HL-60/S4 (cell line): ENCODE data around the gene NUP214.
"Not testable (repeated sequence)": the region's sequence is repeated elsewhere in the genome, so short reads cannot be mapped to it uniquely, and the experiment has no call there.

Source experiments
- in situ Hi-C: fragments of 300-500 bp; cut with MboI; formaldehyde crosslinking; loops from 2 replicates; pipeline ENCODE4 v1.14.3; 2022; ENCODE audit warnings: low sequenced_read_pairs

Gene NUP214

DNA sequence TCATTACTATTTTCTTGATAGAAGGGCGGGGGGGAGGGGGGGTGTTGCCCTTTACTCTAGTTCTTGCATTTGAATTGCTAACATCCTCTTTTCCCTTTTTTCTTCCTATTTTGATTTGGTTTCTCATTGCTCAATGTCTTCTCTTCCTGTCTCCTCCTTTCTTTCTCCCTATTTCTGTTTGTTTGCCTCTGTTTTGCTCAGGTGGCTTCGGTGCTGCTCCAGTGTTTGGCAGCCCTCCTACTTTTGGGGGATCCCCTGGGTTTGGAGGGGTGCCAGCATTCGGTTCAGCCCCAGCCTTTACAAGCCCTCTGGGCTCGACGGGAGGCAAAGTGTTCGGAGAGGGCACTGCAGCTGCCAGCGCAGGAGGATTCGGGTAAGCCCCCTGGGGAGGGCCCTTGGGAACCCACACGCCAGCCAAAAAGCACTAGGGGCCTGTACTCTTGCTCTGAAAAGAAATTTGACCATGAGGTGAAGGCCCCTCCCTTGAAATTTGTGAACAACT, 102.6 kb downstream of the NUP214 start:
- in situ Hi-C loops: no loop called here

DNA sequence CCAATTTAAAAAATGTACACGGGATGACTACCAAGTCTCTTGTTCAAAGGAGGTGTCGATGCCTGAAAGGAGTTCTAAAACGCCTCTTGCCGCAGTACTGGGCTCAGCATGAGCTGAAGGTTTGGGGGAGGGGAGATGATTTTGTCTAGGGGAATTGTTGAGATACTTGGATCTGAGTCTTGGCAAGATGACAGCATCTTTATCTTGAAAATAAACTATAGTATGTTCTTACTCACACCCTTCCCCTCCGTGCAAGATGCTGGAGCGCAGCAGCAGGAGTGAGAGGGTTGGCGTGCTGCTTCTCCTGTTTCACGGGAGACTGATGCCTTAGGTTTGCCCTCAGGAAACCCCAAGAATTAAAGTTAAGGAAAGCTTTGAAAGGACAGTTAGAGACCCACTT, 103.6 kb downstream of the NUP214 start:
- in situ Hi-C loops: no loop called here

GRCh38 chr9:131233556-131233955, 108.2 kb downstream of the NUP214 start:
- in situ Hi-C loops: no loop called here

- in situ Hi-C loops: no loop called here
Observed at GRCh38 chr9:131233995-131234394, 108.6 kb downstream of the NUP214 start.

- in situ Hi-C loops: no loop called here
Observed at GRCh38 chr9:131234799-131235479, 109.6 kb downstream of the NUP214 start.

- in situ Hi-C loops: no loop called here
Observed at GRCh38 chr9:131235480-131235851, 110.1 kb downstream of the NUP214 start.

GRCh38 chr9:131236161-131236560, 110.8 kb downstream of the NUP214 start:
- in situ Hi-C loops: no loop called here

- in situ Hi-C loops: no loop called here
Observed at GRCh38 chr9:131236761-131237160, 111.4 kb downstream of the NUP214 start.

- in situ Hi-C loops: no loop called here
Observed at GRCh38 chr9:131237291-131237690, 111.9 kb downstream of the NUP214 start.

- in situ Hi-C loops: no loop called here
Observed at GRCh38 chr9:131237931-131238401, 112.6 kb downstream of the NUP214 start.

DNA sequence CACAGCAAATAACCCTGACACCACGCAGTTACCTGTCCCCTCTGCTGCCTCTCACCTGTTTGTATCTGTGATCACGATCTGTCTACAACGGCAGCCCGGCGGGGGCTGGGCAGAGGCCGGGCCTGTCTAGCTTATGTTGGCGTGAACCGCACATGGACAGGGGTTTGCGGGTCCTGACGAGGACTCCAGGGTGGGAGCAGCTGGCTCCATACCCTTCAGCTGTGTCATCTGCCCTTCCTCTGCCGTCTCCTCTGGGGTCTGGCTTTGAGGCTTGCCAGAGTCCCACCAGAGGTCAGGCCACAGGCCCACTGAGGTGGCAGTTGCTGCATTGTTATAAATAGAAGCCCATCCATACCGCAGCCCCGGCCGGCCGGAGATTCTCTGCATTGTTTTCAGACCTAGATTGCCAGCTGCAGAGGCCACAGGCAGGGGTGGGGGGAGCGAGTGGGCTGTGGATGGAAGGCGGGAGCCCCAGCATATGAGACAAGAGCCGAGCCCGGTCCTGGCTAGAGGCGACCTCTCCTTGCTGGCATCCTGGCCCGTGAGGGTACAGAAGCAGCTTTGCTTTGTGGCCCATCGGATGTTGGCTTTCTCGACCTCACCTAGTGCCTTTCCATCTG, 113.1 kb downstream of the NUP214 start:
- in situ Hi-C loops: no loop called here

DNA sequence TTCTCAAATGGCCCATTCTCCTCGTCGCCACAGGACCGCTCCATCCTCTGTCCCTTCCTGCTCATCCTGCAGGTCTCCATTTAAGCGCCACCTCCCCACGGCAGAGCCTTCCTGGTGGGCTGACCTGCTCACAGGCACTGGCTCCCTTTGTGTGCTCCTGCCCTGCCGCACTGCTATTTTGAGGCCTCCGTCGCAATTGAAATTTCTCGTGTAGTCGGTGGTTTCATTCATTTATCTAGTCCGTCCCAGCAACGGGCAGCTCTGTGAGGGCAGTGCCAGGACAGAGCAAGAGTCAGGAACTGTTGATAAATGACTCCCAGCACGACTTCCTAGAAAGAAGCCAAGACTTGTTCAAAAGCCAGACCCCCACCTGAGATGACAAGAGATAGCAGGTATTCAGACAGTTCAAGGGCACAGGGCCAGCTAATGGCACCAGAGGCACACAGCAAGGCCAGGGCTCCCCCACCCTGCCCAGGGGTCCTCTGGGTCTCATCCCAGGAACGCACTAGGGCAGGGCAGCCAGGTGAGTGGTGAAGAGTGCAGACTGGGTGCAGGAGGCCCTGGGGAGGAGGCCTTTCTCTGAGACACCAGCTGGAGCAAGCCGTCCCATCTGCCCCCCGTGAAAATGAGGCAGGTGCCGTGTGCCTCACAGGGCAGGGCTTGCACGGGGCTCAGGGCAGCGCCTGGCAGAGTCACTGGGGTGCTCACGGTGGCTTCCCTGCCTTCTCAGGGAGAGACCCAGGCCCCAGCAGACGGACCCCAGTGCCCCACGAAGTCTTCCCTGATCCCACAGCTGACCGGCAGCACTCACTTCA, 114.0 kb downstream of the NUP214 start:
- in situ Hi-C loops: no loop called here

DNA sequence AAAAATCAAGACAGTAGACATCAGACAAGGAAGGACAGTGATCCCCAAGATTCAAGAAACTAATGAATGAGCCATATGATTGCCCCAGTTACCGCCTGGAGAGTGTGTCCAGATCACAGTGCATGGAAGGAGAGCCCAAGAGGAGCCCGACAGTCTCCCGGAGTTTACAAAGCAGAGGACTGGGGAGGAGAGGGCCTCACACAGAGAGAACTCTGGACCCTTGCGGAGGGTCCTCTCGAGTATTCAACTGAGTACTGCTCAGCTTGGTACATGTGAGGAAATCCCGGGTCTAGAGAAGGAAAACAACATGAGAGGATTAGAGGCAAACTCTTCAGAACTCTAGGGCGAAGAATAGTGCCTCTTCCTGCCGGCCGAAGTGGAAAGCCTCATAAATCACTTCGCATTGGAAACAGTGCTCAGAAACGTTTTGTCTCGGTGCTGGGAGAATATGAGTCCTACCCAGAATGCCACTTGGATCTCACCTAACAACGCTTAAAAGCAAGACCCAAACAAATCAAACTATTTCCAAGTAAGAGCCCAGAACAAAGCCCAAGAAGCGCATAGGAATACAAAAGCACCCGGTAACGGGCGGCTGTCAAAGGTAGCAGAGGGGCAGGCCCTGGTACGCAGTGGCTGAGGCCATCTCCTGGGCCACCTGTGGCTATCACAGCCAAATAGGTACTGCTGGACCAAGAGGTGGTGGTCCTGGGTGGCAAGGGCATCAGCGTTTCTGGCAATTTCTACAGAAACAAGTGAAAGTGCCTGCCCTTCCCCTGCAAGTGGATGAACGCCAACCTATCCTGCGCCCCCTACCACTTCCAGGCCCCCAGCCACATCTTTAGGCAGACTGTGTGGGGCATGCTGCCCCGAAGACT, 114.9 kb downstream of the NUP214 start:
- in situ Hi-C loops: no loop called here

GRCh38 chr9:131244331-131244730, 118.9 kb downstream of the NUP214 start:
- in situ Hi-C loops: not testable (repeated sequence)

GRCh38 chr9:131246618-131247017, 121.2 kb downstream of the NUP214 start:
- in situ Hi-C loops: no loop called here

DNA sequence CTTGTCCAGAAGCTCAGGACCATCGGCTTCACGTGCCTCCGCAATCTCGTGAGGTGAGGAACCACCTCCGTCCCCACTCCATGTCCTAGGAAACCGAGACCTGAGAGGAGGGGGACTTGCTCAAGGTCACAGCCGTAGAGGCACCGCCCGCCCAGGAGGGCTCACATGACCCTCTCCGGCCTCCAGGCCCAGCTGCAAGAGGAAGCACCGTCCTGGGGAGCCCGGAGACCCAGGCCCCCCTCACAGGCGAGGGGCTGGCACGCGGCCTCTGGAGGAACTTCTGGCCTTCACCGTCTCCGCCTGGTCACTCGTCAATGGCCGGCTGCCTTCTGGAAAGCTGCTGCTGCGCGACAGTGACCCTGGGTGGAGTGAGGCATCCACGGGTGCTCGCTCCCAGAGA, 126.7 kb downstream of the NUP214 start:
- in situ Hi-C loops: no loop called here

- in situ Hi-C loops: no loop called here
Observed at GRCh38 chr9:131253891-131254491, 128.6 kb downstream of the NUP214 start.

GRCh38 chr9:131254626-131255025, 129.2 kb downstream of the NUP214 start:
- in situ Hi-C loops: no loop called here

GRCh38 chr9:131255676-131256197, 130.4 kb downstream of the NUP214 start:
- in situ Hi-C loops: no loop called here
